Astrocyte of the hippocampus (primary cell): Measurements from ENCODE around the gene WBP1L.
"Not testable (repeated sequence)": the region's sequence is repeated elsewhere in the genome, so short reads cannot be mapped to it uniquely, and the experiment has no call there.

ENCODE experiments used
- DNase-seq: peaks from one replicate; pipeline ENCODE4 v3.0.0; 2011; ENCODE audit warnings: low read depth, low spot score

The WBP1L gene

DNA sequence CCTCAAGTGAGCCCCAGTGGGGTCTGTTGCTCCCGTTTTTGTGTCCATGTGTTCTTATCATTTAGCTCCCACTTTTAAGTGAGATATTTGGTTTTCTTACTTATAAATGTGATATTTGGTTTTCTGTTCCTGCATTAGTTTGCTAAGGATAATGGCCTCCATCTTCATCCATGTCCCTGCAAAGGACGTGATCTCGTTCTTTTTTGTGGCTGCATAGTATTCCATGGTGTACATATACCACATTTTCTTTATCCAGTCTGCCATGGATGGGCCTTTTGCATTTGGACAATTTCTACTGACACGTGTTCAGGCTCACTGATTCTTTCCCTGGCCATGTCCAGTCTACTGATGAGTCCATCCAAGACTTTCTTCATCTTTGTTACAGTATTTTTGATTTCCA is 19.8 kb upstream of the WBP1L start:
- no peak for DNase-seq

- DNase-seq: no peak
These were observed 17.5 kb upstream of the WBP1L start for GRCh38 chr10:102726274-102726673.

- DNase-seq: no peak
These were observed 16.5 kb upstream of the WBP1L start for GRCh38 chr10:102727037-102727818.

- DNase-seq: peak; percentile 94
These were observed 14.4 kb upstream of the WBP1L start for GRCh38 chr10:102729029-102730026.

- no peak for DNase-seq
These were observed 12.4 kb upstream of the WBP1L start for GRCh38 chr10:102731222-102731800.

DNA sequence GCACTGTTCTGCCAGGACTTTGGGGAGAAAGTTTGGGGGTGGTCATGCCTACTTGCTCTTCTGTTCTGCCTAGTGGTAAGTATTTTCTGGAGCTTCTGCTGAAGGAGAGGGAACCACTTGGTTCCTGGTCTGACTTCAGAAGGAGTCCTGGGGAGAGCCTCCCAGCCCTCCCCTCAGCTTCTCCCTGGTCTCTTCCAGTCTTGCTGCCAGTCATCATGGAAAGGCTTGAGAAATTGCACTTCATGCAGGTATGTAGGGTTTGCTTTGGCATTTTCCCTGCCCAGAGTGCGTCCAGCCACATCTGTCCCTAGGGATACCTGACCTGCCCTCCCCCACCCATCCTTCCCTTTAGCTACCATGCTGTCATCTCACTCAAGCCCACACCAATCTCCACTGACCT is 11.1 kb upstream of the WBP1L start:
- no peak for DNase-seq

- DNase-seq: no peak
These were observed 8.6 kb upstream of the WBP1L start for GRCh38 chr10:102735065-102735562.

DNA sequence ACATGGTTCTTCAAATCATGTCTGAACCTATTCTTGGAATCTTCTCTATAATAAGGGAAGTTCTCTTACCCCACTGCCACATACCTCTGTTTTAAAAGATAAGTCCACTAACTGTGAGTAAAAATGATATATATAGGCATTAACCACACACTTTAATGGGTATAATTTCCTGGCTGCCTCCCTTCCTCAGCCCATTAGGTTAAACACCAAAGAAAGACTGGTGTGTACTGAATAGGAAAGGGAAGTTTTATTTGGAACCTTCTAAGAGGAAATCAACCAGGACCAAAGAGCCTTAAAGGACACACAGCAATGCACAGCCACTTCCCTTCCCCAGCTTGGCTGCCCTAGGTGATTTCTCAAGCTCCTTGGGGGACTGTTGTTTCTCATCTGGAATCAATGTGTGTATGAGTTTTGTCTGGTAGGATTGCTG is 5.0 kb upstream of the WBP1L start:
- no peak for DNase-seq

DNA sequence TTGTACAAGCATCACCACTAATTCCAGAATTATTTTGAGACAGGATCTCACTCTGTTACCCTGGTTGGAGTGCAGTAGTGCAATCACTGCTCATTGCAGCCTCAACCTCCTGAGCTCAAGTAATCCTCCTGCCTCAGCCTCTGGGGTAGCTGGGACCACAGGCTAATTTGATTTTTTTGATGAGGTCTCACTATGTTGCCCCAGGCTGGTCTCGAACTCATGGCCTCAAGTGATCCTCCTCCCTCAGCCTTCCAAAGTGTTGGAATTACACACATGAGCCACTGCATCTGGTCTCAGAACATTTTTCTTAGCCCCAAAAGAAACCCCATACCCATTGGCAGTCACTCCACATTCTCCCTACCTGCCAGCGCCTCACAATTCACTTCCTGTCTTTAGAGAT is 3.5 kb upstream of the WBP1L start:
- no peak for DNase-seq

GRCh38 chr10:102741726-102742237 is 2.0 kb upstream of the WBP1L start:
- DNase-seq: no peak

- DNase-seq: not testable (repeated sequence)
These were observed 1.4 kb upstream of the WBP1L start for GRCh38 chr10:102742313-102742712.

DNA sequence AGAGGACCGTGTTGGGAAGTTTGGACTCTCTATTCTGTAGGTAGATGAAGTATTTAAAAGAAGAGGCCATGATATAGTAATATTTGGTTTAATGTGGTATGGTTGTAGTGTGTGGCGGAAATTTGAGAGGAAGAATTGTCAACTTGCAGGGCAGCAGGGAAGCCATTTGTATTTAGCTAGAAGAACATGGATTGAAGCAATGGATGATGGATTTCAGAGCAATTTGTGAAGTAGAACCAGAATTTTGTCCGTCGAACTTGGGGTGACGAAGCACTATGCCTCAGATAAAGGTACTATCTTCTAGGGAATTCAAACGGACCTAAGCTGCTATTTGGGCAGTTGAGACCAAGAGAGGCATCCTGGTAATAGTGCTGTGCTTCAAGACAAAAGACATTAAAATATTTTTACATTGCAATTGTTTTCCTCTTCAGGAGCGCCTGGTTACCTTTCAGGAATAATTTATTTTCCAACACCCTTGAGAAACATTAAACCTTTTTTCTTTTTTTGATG is 615 bp upstream of the WBP1L start:
- DNase-seq: no peak

- peak; percentile 34 for DNase-seq
These were observed 765 bp downstream of the WBP1L start for GRCh38 chr10:102744374-102745051.

DNA sequence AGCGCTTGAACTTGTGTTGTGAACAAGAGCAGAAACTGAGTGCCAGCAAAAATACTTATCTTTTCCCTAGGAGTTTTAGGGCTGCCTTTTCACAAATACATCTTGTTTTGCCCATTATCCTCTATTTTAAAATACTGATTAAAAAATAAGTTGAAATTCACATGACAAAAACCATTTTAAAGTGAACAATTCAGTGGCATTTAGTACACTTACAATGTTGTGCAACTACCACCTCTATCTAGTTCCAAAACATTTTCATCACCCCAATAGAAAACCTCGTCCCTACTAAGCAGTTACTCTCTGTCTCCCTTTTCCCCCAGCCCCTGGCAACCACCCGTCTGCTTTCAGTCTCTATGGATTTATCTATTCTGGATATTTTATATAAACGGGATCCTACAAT is 1.4 kb downstream of the WBP1L start:
- no peak for DNase-seq

GRCh38 chr10:102752266-102752930 is 8.7 kb downstream of the WBP1L start:
- peak; percentile 94 for DNase-seq

DNA sequence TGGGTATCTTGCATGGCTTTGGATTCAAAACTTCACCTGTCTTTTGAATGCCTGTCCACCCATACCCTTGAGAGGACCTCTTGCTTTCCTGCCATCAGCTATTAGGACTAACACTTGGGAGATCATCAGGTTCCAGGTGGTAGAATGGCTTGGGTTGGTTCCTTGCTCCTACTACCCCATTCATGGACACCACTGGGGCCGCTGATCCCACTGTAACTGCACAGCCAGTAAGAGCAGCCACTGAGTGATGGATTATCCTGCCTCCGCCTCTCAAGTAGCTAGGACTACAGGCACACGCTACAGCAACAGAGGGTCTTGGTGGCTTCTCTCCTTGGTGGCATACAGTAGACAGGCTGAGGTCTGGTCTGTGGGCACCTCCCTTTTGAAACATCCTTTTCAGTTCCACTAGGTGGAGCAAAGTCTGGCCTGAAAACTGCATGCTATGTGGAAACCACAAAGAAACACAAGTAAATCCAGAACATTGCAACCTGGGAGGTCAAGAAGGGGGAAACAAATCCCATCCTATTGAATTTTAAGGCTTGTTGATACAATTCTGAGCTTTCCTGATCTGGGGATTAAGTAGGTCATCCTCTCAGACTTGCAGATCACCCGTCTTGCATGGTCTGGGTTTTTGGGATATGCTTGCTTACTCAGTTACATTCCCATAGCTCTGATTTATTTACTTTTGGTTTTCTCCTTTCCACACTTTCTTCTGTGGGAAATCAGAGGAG is 9.4 kb downstream of the WBP1L start:
- DNase-seq: peak; percentile 86

DNA sequence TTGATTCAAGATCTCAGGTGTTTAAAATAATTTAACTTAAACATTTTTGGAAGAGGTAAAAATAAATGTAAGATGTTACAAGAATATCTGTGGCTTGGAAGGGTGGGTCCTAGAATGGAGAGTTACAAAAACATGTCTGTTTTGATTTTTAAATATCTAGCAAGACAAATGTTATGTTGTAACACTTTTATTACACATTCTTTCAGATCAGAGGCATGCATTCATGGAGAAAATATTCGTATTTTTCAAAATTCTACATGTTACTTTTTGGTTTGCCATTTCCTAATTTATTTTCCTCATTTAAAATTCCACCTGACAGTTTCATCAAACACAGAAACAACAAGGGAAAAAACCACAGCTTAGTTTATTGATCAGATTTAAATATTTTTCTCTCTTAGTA is 10.0 kb downstream of the WBP1L start:
- DNase-seq: no peak

DNA sequence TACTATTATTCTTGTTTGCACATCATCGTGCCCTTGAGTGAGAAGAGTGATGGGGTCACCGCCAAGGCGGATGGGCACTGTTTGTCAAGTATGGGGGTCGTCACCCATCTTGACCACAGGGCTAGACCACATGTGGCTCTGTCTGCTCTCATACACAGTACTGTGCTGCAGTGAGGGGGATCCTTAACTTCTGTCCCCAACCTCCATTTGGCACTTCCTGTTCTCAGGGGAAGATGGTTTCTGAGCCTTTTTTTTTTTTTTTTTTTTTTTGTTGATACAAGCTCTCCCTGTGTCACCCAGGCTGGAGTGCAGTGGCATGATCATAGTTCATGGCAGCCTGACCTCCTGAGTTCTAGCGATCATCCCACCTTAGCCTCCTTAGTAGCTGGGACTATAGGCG is 13.6 kb downstream of the WBP1L start:
- DNase-seq: no peak

- no peak for DNase-seq
These were observed 14.6 kb downstream of the WBP1L start for GRCh38 chr10:102758240-102758932.
